ENCODE results near the gene CEP131. TPM values are rescaled to one million over a fixed set of nuclear protein-coding genes. Genes with fewer than 3 reads are reported as not detected.
A peak's percentile ranks its signal among the peaks of the same experiment; 100 is the strongest.

The CEP131 gene
- 10 to 100 TPM; 13.6 to 20.6 TPM for total RNA-seq

DNA sequence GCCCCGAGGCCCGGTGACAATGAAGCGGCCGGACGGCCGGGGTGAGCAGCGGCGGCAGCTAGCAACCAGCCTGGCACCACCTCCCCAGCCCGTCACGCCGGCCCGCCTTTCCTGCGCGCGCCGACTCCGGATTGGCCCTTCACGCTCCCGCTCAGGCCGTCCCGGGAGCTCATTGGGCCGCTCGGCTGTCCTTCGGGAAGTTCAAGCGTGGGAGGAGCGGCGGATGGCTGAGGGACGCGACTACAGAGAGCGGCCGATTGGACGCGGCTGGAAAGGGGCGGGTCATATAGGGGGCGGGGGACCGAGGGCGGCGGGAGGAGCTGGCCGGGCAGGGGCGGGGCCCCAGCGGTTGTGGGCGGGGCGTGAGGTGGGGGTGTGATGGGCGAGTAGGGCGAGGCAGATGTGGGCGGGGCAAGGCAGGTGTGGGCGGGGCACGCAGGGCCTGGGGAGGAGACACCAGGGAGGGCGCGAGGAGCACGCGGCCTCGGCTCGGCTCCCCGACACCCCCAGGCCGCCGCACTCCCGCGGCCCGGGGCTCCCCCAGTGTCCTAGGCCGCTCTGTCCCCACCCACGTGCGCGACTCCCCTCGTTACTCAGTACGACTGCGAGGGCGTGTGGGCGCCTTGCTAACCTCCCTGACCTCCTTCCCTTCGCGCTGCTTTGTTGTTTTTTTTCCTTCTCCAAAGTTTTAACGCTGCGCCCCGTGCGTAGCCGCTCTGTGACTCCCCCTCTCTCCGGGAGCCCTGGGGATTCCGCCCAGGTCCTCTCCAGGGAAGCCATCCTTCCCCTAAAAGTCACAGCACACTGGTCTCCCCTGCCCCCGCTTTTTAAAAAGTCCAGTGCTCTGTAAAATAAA, at the start of gene CEP131:
Gene CEP131, minus strand, starts transcription at position 60 of the 856 bp plus-strand sequence. CDS start 2,909 bp downstream, outside the sequence.
- DNase-seq: peak; percentile 99
- no peaks in the 10 kb centered on the region for H3K27me3 Mint-ChIP-seq
- peak; percentile 98 for ATAC-seq
- peak within 1 kb of the TSS; percentile 60 for H3K4me3 Mint-ChIP-seq
- H3K9me3 Mint-ChIP-seq (ENCODE audit: low read depth): no peaks in the 10 kb centered on the region
- peak within 1 kb of the TSS; percentile 64 for H3K27ac Mint-ChIP-seq
- peaks cover 23% of the 10 kb centered on the region for H3K4me1 Mint-ChIP-seq
- CTCF ChIA-PET: interaction anchor here (0.7 to 1.2 kb wide), 6 partner anchors 15 to 768 kb away, joined by 3 to 5 read pairs (median 4); partner anchors contain the start of genes NDUFAF8 and TEPSIN
- H3K36me3 Mint-ChIP-seq: no peaks in the 10 kb centered on the region

DNA sequence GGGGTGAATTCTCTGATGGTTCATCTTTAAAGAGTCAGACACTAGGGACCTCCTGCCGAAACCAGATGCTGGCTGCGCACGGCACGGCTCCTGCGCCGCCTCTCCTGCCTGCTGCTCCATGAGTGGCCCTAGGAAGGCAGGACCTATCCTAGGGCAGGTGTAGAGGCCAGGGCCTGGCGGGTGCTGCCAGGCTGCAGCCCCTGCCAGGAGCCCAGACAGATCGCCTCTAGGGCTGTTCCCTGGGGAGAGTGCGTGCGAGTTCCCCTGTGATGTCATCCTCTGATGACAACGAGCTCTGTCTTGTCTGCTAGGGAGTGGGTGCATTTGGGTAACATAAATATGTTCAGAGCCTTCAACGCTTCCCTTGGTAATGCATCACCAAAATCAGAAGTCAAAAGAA, 48.5 kb upstream of the CEP131 start:
- H3K4me1 Mint-ChIP-seq: no peaks in the 10 kb centered on the region
- no peaks in the 10 kb centered on the region for H3K9me3 Mint-ChIP-seq (ENCODE audit: low read depth)
- H3K36me3 Mint-ChIP-seq: peaks cover 19% of the 10 kb centered on the region
- CTCF ChIA-PET: interaction anchor here (0.7 kb wide), 1 partner anchor 134 kb away, joined by 3 read pairs; no protein-coding TSS in a partner anchor
- H3K4me3 Mint-ChIP-seq: no peak overlapping the region
- no peaks in the 10 kb centered on the region for H3K27me3 Mint-ChIP-seq
- H3K27ac Mint-ChIP-seq: no peak overlapping the region
- ATAC-seq (no peak), DNase-seq (no peak)

DNA sequence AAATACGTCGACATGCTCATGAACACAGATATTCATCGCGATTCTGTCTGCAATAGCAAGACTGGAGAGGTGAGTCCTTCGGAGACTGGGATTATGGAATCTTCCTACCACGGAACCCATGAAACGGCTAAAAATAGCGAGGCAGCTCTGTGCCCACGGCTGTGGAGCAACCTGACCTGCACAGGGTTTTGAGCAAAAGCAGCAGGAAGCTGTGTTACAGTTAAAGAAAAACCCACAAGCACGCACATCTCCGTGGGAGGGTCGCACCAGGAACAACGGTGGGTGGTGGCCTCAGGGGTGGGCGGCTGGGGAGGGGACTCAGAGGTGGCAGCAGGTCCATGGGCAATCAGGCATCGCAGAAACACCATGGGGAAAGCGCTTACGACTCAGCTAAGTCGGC, 47.5 kb upstream of the CEP131 start:
- Mint-ChIP-seq H3K9me3 (ENCODE audit: low read depth) (no peaks in the 10 kb centered on the region), H3K27me3 (no peaks in the 10 kb centered on the region), H3K4me3 (no peak overlapping the region), H3K4me1 (no peaks in the 10 kb centered on the region), H3K36me3 (peaks cover 18% of the 10 kb centered on the region), H3K27ac (no peak overlapping the region)
- DNase-seq (no peak), ATAC-seq (no peak)
- CTCF ChIA-PET: no interaction called here

DNA sequence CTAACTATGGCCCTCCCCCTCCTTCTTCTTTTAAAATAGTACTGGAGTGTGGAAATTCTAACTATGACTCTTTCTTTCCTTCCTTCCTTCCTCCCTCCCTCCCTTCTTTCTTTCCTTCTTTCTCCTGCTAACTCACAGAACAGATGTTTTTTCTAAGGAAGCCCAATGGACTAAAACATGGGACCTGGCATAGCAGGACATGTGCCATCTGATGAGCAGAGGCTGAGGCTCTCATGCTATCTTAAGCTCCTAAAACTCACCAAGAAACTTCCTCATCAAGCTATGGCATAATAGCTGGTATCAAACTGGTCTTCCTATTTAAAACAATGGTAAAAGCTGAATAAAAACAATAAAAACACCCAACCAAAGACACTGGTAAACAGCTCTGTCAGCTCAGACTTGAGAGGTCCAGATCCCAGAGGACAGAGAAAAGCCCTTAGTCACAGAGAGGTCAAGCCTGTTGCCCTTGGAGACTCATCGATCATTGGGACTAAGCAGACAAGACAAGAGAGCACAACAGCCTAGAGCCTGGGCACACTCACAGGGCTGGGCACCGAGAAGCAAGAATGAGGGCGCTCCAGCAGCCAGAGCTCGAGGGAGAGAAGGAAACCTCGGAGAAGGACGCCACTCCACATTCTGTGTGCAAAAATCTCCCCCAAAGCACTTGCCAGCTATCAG, 44.8 kb upstream of the CEP131 start:
- Mint-ChIP-seq H3K27ac (no peak overlapping the region), H3K36me3 (peaks cover 20% of the 10 kb centered on the region), H3K27me3 (no peaks in the 10 kb centered on the region), H3K4me1 (no peaks in the 10 kb centered on the region), H3K4me3 (no peak overlapping the region), H3K9me3 (ENCODE audit: low read depth) (no peaks in the 10 kb centered on the region)
- DNase-seq (no peak), ATAC-seq (no peak)
- CTCF ChIA-PET: interaction anchor here (0.8 kb wide), 1 partner anchor 334 kb away, joined by 3 read pairs; no protein-coding TSS in a partner anchor

DNA sequence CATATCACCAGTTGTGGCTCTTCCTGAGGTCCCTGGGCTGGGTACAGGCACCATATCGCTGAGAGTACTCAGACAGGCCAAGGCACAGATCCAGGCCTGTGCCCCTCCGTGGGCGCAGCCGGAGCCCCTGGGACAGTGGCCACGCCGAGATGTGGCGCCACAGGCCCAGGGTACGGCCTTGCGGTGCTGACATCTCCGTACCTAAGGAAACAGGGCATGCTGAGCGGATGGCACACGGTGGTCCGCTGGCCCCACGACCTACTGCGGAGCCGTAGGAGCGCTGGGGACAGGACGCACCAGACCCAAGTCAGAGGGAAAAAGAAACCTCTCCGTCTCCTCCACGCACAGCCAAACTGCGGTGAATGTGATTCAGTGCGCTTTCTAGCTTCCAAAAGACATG, 42.8 kb upstream of the CEP131 start:
- Mint-ChIP-seq H3K4me3 (no peak overlapping the region), H3K4me1 (no peaks in the 10 kb centered on the region), H3K27me3 (no peaks in the 10 kb centered on the region), H3K9me3 (ENCODE audit: low read depth) (no peaks in the 10 kb centered on the region), H3K27ac (no peak overlapping the region), H3K36me3 (peaks cover 18% of the 10 kb centered on the region)
- no peak for ATAC-seq
- CTCF ChIA-PET: no interaction called here
- DNase-seq: no peak

DNA sequence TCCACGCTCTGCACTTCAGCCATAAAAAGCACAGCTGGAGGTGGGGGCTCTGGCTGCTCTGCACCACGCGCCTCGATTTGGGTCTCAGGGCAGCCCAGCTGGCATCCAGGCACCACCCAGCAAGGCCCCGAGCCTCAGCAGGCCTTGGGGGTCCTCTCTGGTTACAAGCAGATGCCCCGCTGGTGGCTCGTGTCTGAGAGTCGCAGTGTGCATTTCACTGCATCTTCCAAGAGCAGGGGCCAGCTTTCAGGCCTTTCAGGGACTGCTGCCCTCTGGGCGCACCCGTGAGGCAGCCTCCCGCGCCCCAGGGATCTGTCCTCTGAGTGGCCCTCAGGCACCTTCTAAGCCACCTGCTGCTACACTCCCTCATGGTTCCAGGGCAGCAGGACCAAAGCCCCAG, 41.9 kb upstream of the CEP131 start:
- no peaks in the 10 kb centered on the region for H3K4me1 Mint-ChIP-seq
- no peaks in the 10 kb centered on the region for H3K27me3 Mint-ChIP-seq
- peaks cover 18% of the 10 kb centered on the region for H3K36me3 Mint-ChIP-seq
- DNase-seq: no peak
- CTCF ChIA-PET: no interaction called here
- H3K4me3 Mint-ChIP-seq: no peak overlapping the region
- ATAC-seq: no peak
- no peak overlapping the region for H3K27ac Mint-ChIP-seq
- H3K9me3 Mint-ChIP-seq (ENCODE audit: low read depth): no peaks in the 10 kb centered on the region

DNA sequence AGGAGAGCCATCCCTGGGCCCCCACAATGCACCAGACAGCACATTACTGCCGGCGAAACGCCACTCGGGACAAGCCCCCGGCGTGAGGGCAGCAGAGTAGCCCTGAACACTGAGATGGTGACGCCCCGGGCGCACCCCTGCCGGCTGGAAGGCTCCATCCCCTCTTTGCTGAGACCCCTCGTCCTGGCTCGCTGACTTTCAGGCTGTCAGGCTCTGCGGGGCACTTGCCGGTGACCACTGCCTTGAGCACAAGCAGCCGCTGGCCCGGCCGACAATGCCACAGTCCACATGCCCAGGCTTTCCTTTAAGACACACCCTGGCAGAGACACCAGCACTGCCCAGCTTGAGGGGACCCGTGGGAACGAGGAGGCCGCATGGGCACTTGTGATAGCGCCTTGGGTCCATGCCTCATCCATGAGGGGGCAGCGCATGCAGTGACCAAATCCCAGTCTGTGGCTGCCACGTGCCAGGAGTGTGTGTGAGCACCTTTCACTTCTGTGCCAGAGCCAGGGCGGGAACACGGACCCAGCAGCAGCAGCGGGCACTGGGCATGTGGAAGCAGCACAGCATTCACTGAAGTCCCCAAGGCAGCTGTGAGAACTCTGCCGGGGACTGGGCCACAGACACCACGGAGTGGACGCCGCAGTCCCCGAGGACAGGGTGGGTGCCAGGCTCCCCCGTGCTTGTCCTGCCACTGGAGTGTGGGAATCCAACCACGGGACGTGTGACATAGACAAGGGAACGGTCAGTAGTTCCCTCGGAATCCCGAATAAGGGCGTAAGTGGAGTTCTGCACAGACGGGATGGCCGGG, 40.8 kb upstream of the CEP131 start:
- H3K27me3 Mint-ChIP-seq: no peaks in the 10 kb centered on the region
- H3K36me3 Mint-ChIP-seq: peaks cover 18% of the 10 kb centered on the region
- CTCF ChIA-PET: no interaction called here
- DNase-seq (no peak), ATAC-seq (no peak)
- H3K9me3 Mint-ChIP-seq (ENCODE audit: low read depth): no peaks in the 10 kb centered on the region
- H3K4me1 Mint-ChIP-seq: no peaks in the 10 kb centered on the region
- no peak overlapping the region for H3K27ac Mint-ChIP-seq
- H3K4me3 Mint-ChIP-seq: no peak overlapping the region

DNA sequence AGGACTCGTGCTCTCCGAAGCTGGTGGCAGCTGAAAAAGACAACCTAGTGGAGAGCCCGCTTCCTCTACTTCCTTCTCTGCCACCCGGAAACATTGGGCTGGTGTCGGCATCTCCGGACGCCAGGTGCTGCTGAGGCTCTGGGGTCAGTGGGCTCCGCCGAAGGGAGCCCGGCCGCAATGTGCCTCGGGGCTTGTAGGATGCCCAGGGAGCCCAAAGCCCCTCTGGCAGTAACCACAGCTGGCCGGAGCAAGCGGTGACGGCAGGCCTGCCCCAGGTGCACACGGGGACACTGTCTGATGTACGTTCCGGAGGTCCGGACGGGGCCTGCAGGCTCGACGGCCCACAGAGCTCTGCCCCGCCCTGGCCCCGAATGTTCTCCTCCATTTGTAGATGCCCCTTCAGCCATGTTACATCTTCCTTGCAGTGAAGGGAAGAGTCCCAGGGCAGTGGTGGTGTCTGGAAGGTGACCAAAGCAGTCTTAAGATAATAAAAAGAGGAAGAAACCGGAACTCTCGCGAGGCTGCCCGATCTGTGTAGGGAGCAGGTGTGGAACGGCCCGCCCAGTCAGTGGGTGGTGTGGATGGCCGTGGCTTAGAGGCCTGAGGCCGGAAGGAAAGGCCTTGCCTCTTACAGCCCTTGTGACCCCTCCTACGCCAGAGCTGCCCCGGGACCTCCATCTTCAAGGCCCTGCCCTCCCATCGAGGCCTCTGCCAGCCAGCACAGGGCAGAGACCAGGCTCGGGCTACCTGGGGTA, 39.0 kb upstream of the CEP131 start:
- H3K9me3 Mint-ChIP-seq (ENCODE audit: low read depth): no peaks in the 10 kb centered on the region
- ATAC-seq (no peak), DNase-seq (no peak)
- H3K36me3 Mint-ChIP-seq: peaks cover 11% of the 10 kb centered on the region
- no peaks in the 10 kb centered on the region for H3K4me1 Mint-ChIP-seq
- no peak overlapping the region for H3K4me3 Mint-ChIP-seq
- CTCF ChIA-PET: no interaction called here
- H3K27ac Mint-ChIP-seq: no peak overlapping the region
- no peaks in the 10 kb centered on the region for H3K27me3 Mint-ChIP-seq

DNA sequence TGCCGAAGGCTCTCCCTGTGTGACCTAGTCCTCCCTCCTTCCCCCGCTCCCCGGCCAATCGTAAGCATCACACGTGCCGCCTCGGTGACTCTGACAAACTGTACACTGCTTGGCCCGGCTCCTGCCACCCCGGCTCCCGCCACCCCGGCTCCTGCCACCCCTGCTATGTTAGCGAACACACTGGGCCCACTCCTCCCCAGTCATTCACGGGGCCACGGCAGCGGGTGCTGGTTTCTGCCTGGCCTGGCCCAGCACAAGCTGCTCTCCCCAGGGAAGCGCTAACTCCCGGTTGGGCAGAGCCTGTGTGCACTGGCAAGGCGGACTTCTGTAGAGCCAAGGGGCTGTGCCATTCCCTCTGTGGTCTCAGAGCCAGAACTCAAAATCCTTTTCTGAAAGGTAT, 38.3 kb upstream of the CEP131 start:
- no peak for DNase-seq
- H3K4me1 Mint-ChIP-seq: no peaks in the 10 kb centered on the region
- H3K9me3 Mint-ChIP-seq (ENCODE audit: low read depth): no peaks in the 10 kb centered on the region
- H3K27me3 Mint-ChIP-seq: no peaks in the 10 kb centered on the region
- H3K27ac Mint-ChIP-seq: no peak overlapping the region
- no peak for ATAC-seq
- no peak overlapping the region for H3K4me3 Mint-ChIP-seq
- CTCF ChIA-PET: interaction anchor here (0.9 kb wide), 1 partner anchor 224 kb away, joined by 3 read pairs; no protein-coding TSS in a partner anchor
- peaks cover 10% of the 10 kb centered on the region for H3K36me3 Mint-ChIP-seq

DNA sequence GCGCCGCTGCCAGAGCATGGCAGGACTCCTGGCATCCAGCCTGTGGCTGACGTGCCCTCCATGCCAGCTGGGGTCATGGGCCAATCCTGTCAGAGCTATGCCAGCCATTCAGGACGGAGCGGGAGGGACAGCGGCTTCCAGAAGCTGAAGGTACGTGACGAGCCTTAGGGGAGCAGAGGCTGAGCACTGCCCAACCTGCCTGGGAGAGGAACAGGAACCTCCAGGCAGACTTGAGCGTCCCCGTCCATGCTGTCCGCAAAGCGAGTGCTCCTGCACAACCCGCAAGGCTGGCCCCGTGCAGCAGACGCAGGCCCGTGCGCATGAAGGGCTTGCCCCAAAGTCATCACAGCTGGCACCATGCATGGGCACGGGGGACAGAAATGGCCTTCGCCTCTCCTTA, 37.9 kb upstream of the CEP131 start:
- peaks cover 8% of the 10 kb centered on the region for H3K36me3 Mint-ChIP-seq
- no peaks in the 10 kb centered on the region for H3K27me3 Mint-ChIP-seq
- ATAC-seq (no peak), DNase-seq (no peak)
- CTCF ChIA-PET: interaction anchor here (0.9 kb wide), 1 partner anchor 224 kb away, joined by 3 read pairs; no protein-coding TSS in a partner anchor
- no peak overlapping the region for H3K4me3 Mint-ChIP-seq
- no peaks in the 10 kb centered on the region for H3K9me3 Mint-ChIP-seq (ENCODE audit: low read depth)
- H3K4me1 Mint-ChIP-seq: no peaks in the 10 kb centered on the region
- no peak overlapping the region for H3K27ac Mint-ChIP-seq

DNA sequence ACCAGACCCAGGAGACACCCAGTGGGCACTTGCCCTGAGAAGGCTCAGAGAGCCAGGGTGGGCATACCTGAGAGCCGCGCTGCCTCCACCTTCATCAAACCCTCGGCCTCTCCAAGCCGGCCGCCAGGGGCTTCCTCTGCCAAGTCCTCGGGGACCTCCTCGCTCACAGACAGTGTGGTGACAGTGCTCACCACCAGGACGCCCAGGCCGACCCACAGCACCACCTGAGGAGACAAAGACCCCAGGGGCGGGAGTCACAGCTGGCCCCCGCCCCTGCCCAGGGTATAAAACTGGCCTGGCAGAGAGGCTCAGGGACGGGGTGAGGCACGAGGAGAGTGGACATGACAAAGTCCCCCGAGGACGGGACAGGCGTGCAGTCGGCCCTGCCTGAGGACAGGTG, 37.4 kb upstream of the CEP131 start:
- Mint-ChIP-seq H3K27me3 (no peaks in the 10 kb centered on the region), H3K9me3 (ENCODE audit: low read depth) (no peaks in the 10 kb centered on the region), H3K4me1 (no peaks in the 10 kb centered on the region), H3K27ac (no peak overlapping the region), H3K36me3 (peaks cover 5% of the 10 kb centered on the region), H3K4me3 (no peak overlapping the region)
- ATAC-seq (no peak), DNase-seq (no peak)
- CTCF ChIA-PET: interaction anchor here (0.9 kb wide), 1 partner anchor 225 kb away, joined by 3 read pairs; no protein-coding TSS in a partner anchor

DNA sequence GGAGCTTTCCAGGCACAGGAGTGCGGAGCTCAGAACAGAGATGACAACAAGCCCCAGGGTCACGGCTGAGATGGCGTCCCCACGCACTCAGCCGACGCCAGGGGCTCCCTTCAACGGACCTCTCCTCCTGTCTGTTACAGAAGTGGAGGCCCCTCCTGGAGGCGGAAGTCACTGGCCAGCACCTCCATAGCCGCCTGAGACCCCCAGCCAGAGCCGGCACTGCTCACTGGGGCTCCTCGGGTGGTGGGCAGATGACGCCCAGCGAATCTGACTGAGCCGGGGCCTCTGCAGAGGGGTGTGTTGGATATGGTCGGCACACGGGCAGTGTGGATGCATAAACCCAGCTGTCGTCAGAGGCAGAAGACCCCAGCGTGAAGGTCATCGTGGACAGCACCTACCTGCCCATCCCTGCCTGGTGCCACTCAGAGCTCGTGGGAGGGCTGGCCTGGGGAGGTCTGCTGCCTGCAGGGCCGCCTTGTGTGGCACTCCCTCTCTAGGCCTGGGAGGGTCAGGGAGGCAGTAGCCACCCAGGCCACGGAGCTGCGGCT, 36.4 kb upstream of the CEP131 start:
- H3K27ac Mint-ChIP-seq: no peak overlapping the region
- H3K4me3 Mint-ChIP-seq: no peak overlapping the region
- H3K9me3 Mint-ChIP-seq (ENCODE audit: low read depth): no peaks in the 10 kb centered on the region
- CTCF ChIA-PET: interaction anchor here (1.4 kb wide), 1 partner anchor 226 kb away, joined by 3 read pairs; no protein-coding TSS in a partner anchor
- peaks cover 4% of the 10 kb centered on the region for H3K36me3 Mint-ChIP-seq
- ATAC-seq: no peak
- no peak for DNase-seq
- no peaks in the 10 kb centered on the region for H3K27me3 Mint-ChIP-seq
- H3K4me1 Mint-ChIP-seq: no peaks in the 10 kb centered on the region
